T follicular helper cell (primary cell): ENCODE data around the gene SLC7A7.
"Not testable (repeated sequence)": the region's sequence is repeated elsewhere in the genome, so short reads cannot be mapped to it uniquely, and the experiment has no call there.

Experiments
- DNase-seq: peaks from one replicate; pipeline ENCODE4 v3.0.0-alpha.2; 2020; ENCODE audit warnings: low read depth

SLC7A7 gene

GRCh38 chr14:22753586-22753985, 61.6 kb downstream of the SLC7A7 start:
- no peak for DNase-seq

GRCh38 chr14:22752422-22752821, 62.8 kb downstream of the SLC7A7 start:
- DNase-seq = no peak

DNA sequence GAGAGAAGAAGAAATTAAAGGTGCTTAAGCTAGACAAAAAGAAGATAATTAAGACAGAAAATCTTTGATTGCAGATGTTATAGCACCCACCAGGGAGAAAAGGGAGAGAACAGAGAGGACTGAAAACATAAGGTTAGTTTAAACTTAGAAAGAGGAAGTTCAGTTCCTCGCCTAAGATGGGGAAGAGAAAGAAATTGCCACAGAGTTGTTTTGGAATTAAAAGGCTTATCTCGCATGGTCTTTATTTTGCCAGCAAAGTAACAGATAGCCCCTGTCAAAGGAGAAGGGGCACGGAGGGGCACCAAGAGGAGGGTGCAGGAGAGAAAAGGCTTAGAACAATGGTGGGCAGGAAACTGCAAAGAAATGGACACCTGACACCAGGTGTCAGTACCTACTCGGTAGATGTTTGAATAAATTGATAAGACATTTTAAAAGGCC, 66.6 kb downstream of the SLC7A7 start:
- no peak for DNase-seq

GRCh38 chr14:22748206-22748605, 67.0 kb downstream of the SLC7A7 start:
- DNase-seq = no peak

DNA sequence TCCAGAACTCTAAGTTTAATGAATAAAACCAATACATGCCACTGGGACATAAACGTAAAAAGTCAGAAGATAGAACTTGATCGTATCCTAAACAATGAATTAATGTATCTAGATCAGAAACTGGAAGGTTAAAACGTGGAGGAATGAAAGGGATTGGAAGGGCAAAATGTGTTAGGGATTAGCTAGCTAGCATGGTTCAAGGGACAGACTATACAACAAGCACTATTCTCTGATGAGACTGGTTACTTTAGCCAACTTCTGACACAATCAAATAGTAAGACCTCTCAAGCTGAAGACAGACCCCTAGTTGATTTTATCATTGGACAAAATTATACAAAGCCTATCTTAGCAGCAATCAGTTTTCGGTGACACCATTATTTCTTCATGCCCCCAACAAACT, 67.5 kb downstream of the SLC7A7 start:
- DNase-seq = no peak

- no peak for DNase-seq
These were observed 75.2 kb downstream of the SLC7A7 start for GRCh38 chr14:22740020-22740419.

DNA sequence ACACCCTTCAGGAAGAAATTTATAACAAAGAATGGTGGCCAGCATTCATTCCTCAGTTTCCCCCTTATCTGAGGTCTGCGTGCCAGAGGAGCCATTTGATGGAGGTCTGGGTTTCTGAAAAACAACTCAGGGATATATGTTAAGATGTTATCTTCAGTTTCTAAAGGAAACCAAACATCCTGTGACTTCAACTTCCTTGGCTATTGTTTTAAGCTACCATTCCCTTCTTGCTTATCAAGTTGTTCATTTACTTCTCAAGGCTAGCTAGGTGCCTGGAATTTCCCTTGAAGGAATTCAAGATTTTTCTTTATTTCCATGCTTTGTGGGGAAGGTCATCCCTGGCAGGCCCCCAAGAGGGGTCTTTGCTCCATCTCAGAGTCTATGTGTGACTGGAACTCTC, 75.8 kb downstream of the SLC7A7 start:
- no peak for DNase-seq

- no peak for DNase-seq
These were observed 78.2 kb downstream of the SLC7A7 start for GRCh38 chr14:22737052-22737451.

- not testable (repeated sequence) for DNase-seq
These were observed 78.9 kb downstream of the SLC7A7 start for GRCh38 chr14:22736384-22736783.

GRCh38 chr14:22735096-22735495, 80.1 kb downstream of the SLC7A7 start:
- no peak for DNase-seq

DNA sequence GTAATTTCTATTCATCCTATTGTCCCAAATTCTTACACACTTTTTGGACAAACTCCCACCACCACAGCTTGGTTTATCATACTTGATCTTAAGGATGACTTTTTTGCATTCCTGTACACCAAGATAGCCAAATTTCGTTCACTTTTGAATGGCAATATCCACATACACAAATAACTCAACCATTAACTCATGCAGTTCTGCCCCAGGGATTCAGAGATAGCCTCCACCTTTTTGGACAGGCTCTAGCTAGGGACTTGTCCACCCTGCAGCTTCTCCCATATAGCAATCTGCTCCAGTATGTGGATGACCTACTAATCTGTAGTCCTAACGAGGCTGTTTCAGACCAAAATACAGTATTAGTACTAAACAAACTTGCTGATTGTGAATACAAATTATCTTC, 81.4 kb downstream of the SLC7A7 start:
- DNase-seq = no peak

DNA sequence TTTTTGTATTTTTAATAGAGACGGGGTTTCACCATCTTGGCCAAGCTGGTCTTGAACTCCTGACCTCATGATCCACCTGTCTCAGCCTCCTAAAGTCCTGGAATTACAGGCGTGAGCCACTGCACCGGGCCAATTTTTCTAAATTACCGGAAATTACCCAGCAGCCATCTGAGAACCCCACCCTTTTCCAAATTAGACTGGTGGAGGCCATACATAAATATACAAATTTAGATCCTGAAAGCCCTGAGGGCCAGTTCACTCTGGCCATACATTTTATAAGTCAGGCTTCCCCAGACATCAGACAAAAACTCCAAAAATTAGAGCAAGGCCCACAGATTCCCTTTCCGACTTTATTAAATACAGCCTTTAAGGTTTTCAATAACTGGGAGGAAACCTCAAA, 83.2 kb downstream of the SLC7A7 start:
- DNase-seq = not testable (repeated sequence)

DNA sequence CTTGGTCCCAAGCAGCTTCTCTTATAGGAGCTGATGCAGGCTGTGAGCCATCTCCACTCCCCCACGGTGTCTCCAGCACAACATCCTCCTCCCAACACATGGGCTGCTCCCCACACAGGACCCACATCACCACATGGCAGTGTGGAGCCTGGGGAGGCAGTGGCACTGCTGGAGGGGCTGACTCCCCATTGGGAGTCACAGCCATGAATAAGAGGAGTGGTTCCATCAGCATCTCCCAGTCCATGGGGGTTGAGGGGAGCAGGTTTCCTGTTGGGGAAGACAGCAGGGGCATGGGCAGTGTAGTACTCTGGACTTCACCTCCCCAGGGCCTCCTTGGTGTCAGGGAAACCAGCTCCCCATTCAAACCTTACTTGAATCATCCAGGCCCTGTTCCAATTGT, 89.2 kb downstream of the SLC7A7 start:
- DNase-seq = no peak

DNA sequence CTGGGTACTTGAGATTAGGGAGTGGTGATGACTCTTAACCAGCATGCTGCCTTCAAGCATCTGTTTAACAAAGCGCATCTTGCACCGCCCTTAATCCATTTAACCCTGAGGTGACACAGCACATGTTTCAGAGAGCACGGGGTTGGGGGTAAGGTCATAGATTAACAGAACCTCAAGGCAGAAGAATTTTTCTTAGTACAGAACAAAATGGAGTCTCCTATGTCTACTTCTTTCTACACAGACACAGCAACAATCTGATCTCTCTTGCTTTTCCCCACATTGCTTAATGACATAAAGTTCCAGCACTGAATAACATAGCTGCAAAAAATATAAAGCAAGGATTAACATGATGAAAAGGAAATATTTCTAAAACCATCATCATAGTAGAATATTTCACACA, 89.9 kb downstream of the SLC7A7 start:
- not testable (repeated sequence) for DNase-seq

- DNase-seq = not testable (repeated sequence)
These were observed 90.4 kb downstream of the SLC7A7 start for GRCh38 chr14:22724847-22725246.

- no peak for DNase-seq
These were observed 91.4 kb downstream of the SLC7A7 start for GRCh38 chr14:22723815-22724214.
